ENCODE results near the gene MYH7B. TPM values are rescaled to one million over a fixed set of nuclear protein-coding genes. Genes with fewer than 3 reads are reported as not detected.

Gene MYH7B
- total RNA-seq, 1 experiment from 2014 or later, result 0.22 TPM

DNA sequence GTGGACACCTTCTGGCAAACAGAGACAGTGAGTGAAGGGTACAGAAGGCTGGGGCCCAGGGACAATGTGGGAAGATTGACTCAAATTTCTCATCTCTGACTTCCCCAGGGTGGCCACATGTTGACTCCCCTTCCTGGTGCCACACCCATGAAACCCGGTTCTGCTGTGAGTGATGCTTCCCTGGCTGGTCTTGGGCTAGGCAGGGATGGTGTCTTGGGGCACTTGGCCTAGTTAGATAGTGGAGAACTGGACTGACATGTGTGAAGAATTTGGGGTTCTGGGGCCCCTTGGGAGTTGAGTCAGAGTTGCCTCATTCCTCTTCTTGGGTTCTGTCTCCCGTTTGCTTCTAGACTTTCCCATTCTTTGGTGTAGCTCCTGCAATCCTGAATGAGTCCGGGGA, 34.2 kb upstream of the MYH7B start:
- no peak overlapping the region for H4K8ac ChIP-seq (replicated peaks; ENCODE audit: insufficient read length, low read depth, low read length)
- no CpG with 5 or more reads among the region's 3 CpGs for WGBS (ENCODE audit: extremely low coverage, insufficient read length, low lambda C conversion rate)
- peaks cover 5 to 19% (median 18%) of the 10 kb centered on the region in 3 experiments; a peak in 6 of 7 replicates for H3K36me3 Mint-ChIP-seq (ENCODE audit: insufficient read depth in 1 of 3, low read depth in 3 of 3)
- H2BK5ac ChIP-seq (ENCODE audit: insufficient read length, low read length), result no peak overlapping the region
- H4K20me1 ChIP-seq (ENCODE audit: control insufficient read depth, insufficient read depth, insufficient read length), result no peaks in the 10 kb centered on the region
- H3K4me1 ChIP-seq (ENCODE audit: insufficient read depth, low read length), result no peaks in the 10 kb centered on the region
- no peak overlapping the region for H4K91ac ChIP-seq (ENCODE audit: insufficient read length, low read depth, low read length)
- no peak overlapping the region for H3K27ac Mint-ChIP-seq
- no peaks in the 10 kb centered on the region for H3K9me3 ChIP-seq (ENCODE audit: control insufficient read depth, low read depth, low read length)
- H3K4me2 ChIP-seq (ENCODE audit: insufficient read depth, insufficient read length, low read length), result no peak overlapping the region
- no peaks in the 10 kb centered on the region for H3K23me2 ChIP-seq (ENCODE audit: insufficient read length, low read depth, low read length, poor library complexity, severe bottlenecking)
- H3K9ac ChIP-seq (ENCODE audit: extremely low read depth, insufficient read length, low read length), result no peak overlapping the region
- H3K27ac ChIP-seq (ENCODE audit: insufficient read length, low read depth, low read length), result no peak overlapping the region
- H3T11ph ChIP-seq (ENCODE audit: low read length), result no peak overlapping the region
- no peak overlapping the region for H2BK20ac ChIP-seq (ENCODE audit: low read depth, low read length, poor library complexity, severe bottlenecking)
- H3K56ac ChIP-seq (ENCODE audit: insufficient read length, low read depth, low read length), result no peak overlapping the region
- no peak overlapping the region for H2AFZ ChIP-seq (ENCODE audit: low read length)
- no peaks in the 10 kb centered on the region for H3K79me1 ChIP-seq (ENCODE audit: insufficient read depth, low read depth, low read length, poor library complexity, severe bottlenecking)
- H3K9me3 Mint-ChIP-seq, result no peaks in the 10 kb centered on the region
- no peaks in the 10 kb centered on the region for H3K4me1 Mint-ChIP-seq
- no peaks in the 10 kb centered on the region for H3K27me3 Mint-ChIP-seq (ENCODE audit: low read depth)
- no peak overlapping the region for H3K4ac ChIP-seq (ENCODE audit: low read depth, low read length)
- no peak overlapping the region for H3K4me3 Mint-ChIP-seq
- no peak overlapping the region for H2AK5ac ChIP-seq (ENCODE audit: insufficient read length, low read length)
- no peak overlapping the region for H3K14ac ChIP-seq (ENCODE audit: insufficient read depth, low read length)
- no peaks in the 10 kb centered on the region for H3K27me3 ChIP-seq (ENCODE audit: insufficient read depth, low read length)
- no peak overlapping the region for H3K18ac ChIP-seq (ENCODE audit: insufficient read length, low read depth, low read length)
- TF ChIP-seq, protein P1, sequence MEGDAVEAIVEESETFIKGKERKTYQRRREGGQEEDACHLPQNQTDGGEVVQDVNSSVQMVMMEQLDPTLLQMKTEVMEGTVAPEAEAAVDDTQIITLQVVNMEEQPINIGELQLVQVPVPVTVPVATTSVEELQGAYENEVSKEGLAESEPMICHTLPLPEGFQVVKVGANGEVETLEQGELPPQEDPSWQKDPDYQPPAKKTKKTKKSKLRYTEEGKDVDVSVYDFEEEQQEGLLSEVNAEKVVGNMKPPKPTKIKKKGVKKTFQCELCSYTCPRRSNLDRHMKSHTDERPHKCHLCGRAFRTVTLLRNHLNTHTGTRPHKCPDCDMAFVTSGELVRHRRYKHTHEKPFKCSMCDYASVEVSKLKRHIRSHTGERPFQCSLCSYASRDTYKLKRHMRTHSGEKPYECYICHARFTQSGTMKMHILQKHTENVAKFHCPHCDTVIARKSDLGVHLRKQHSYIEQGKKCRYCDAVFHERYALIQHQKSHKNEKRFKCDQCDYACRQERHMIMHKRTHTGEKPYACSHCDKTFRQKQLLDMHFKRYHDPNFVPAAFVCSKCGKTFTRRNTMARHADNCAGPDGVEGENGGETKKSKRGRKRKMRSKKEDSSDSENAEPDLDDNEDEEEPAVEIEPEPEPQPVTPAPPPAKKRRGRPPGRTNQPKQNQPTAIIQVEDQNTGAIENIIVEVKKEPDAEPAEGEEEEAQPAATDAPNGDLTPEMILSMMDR (conservative IDR thresholded peaks at IDR 0.05), result no peak
- no peak overlapping the region for H2BK12ac ChIP-seq (ENCODE audit: insufficient read length, low read depth, low read length)
- H3K79me2 ChIP-seq (ENCODE audit: insufficient read depth, low read length), result no peaks in the 10 kb centered on the region
- H4K5ac ChIP-seq (ENCODE audit: insufficient read length, low read depth, low read length), result no peak overlapping the region
- DNase-seq, result no peak
- no peak overlapping the region for H2BK15ac ChIP-seq (ENCODE audit: low read depth, low read length)
- no peak overlapping the region for H3K23ac ChIP-seq (ENCODE audit: insufficient read length, low read depth, low read length)
- no peak overlapping the region for H2BK120ac ChIP-seq (ENCODE audit: low read depth, low read length, poor library complexity, severe bottlenecking)
